Stimulated activated CD4-positive, alpha-beta T cell treated with anti-CD3 and anti-CD28 coated beads, Interleukin-12 subunit alpha, Interleukin-12 subunit beta, amount 100 ng/mL, for 24 hours (primary cell): Measurements from ENCODE around the gene KDELR3.

Experiments used
- DNase-seq, 2 experiments: peaks; one replicate each; pipeline ENCODE4 v3.0.0-alpha.2; 2020; ENCODE audit warnings: low read depth in 2 of 2

KDELR3 gene

DNA sequence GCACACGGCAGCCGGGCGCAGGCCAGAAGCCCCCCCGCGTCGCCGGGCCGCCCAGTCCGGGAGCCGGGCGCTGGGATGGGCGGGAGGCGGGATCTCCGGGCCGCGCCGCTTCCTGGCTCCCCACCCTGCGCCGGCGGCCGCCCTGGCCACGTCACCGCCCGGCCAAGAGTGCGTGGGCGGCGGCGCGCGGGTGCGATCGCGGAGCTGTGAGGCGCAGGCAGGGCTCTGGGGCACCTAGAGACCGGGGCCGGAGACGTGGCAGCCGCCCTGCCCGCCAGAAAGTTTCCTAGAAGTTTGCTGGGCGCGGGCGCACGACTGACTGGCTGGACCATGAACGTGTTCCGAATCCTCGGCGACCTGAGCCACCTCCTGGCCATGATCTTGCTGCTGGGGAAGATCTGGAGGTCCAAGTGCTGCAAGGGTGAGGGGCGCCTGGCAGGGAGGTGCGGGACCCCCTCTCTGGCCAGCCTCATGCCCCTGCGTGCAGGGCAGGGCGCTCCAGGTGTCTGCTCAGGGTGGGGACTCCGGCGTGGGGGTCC lies at the start of gene KDELR3:
Gene KDELR3 (plus strand): TSS at position 193 of the 539 bp plus-strand sequence. CDS start 138 bp downstream, at position 331.
- peak; percentile 20 to 61 for DNase-seq

DNA sequence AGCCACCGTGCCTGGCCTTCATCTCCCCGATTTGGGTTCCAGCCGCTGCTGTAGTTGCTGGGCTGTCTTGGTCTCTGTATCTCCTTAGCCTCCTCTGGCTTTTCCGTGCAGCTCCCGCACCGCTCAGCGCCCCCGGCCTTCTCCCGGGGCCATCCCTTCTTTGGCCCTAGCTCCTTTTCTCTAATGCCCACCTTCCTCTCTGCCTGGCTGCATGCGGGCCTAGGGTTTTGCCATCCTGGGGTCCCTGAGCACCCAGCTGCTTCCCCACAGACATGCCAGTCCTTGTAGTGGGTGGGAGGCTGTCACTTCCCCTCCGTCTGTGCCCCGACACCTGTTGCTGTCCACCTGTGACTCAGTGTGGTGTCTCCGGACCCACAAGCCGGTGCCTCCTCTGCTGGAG lies 49.3 kb upstream of the KDELR3 start:
- DNase-seq: no peak

DNA sequence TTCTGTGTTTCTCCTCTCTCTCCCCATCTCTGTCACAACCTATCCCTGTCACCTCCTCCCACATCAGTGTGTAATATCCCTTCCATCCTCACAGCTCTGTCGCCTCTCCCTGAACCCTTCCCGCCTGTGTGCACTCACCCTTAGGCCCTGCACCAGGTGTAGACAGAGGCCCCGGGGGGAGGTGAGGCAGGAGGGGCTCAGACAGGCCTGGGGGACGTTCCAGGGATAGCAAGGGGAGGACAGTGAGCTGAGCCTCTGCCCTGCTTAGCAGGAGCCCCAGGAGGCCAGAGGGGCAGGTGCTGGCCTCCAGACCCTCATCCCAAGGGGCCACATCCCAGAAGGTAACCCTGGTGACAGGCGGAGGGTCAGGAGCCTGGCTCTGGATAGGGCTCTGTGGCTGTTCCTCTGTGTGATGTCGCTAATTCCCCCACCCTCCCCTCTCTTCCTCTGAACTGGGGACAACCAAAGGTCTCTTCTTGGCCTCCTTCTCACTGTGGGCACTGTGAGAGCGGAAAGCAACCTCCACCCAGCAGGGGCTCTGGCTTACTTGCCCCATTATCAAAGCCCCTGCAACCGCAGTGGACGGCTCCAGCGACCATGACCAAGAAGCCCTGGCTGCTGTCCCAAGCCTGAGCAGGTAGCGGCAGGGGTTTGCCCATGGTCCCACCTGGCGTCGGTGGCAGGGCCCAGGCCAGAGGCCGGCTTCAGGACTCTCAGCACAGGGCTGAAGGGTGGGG lies 48.6 kb upstream of the KDELR3 start:
- DNase-seq: no peak

DNA sequence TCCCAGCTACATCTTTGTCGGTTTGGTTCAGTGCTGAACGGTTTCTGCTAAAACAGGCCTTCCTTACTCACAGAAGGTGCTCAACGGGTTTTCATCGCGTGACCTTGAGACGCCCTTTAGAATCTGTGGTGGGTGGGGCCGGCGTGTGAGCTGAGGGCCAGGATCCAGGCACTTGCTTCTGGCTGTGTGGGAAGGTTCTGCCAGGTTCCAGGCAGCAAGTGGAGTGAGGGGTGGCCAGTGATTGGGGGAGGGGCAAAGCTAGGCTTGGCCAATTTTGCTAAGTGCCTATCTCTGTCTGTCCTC lies 48.1 kb upstream of the KDELR3 start:
- no peak for DNase-seq

DNA sequence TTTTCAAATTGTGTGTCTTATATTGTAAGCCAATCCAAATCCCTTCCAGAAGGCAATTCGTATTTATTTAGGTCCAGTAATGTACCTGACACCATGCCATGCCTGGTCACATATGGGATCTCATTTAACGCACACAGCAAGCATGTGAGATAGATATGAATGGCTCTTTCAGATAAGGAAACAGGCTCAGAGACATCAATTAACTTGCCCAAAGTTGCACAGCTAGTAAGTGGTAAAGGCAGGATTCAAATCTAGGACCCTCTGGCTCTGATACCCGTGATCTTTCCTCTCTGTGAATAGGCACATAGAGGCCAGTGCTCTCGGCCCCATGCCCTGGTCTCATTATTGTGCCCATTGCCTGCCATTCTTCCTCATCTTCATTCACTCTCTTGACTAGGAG lies 47.2 kb upstream of the KDELR3 start:
- no peak for DNase-seq

DNA sequence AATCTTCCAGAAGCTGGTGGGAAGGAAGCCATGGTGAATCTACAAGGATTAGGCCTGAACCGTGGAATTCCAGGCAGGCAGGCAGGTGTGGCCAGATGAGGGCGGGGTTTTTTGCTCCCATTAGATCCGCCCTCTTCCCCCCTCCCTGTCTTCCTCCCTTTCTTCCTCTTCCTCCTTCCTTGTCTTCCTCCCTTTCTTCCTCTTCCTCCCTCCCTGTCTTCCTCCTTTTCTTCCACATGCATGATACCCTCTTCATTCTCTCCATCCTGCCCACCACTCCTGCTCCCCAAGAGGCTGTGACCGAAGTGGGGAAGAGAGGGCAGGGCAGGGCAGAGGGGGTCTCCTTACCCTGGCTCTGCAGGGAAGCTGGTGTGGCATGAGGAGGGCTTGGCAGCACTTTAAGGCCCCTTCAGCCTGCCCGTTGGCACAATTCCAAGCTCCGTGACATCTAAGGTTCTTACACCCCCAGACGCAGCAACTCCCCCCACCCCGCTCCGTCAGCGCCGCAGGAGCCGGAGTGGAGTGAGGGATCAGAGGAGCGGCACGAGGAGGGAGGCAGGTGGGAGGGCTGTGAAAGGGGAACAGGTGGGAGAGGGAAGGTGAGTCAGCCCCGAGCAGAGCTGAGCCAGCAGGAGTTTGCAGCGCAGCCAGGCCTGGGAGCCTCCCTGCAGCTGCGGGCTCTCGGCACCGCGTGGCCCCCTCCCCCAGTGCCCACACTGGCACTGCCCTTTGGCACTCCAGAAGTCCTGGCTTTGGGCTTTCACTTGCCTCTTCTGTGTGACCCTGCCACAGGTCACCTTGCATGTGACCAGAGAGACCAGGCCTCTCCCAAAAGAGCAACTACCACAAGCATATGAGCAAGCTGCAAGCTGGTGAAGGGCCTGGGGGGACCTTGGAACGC lies 45.0 kb upstream of the KDELR3 start:
- DNase-seq: no peak

DNA sequence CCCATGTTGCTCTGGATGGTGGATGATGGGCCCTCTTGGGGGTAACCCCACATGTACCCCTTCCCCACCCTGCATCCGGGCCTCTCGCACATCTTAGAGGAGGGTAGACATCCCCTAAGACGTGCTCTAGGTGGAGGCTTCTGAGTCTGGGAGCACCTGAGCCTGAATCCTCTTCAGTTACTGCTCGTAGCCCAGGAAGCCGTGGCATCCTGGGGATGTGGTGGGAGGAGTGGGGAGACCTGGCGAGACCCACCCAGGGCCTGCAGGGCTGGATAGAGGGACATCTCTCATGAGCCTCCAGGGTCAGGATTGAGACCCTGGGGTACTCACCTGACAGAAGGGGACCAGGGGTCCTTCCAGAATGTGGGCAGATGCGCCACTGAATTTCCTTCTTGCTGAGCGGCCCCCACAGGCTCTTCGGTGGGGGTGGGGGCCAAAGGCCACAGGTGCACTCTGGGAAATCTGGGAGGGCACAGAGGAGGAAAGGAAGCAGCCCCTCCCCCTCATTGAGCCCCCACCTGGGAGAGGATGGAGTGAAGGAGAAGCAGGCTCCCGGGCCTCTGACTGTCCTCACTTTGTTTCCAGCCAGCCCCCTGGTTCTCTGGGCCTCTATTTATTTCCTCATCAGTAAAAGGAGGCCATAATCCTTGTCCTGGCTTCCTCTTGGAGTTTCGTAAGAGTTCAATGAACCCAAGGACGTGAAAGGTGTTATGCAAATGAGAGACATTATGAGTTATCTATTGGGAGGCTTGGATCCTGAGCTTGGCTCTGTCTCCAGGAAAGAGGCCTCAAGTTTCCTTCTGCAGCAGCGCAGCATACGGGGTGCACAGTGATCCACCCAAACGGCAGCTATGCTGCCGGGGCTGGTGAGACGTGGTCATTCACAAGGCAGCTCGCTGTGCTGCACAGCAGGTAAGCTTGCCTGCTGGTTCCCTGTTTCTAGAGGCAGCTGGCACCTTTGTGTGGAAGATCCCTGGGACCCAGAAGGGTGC lies 44.1 kb upstream of the KDELR3 start:
- no peak for DNase-seq

DNA sequence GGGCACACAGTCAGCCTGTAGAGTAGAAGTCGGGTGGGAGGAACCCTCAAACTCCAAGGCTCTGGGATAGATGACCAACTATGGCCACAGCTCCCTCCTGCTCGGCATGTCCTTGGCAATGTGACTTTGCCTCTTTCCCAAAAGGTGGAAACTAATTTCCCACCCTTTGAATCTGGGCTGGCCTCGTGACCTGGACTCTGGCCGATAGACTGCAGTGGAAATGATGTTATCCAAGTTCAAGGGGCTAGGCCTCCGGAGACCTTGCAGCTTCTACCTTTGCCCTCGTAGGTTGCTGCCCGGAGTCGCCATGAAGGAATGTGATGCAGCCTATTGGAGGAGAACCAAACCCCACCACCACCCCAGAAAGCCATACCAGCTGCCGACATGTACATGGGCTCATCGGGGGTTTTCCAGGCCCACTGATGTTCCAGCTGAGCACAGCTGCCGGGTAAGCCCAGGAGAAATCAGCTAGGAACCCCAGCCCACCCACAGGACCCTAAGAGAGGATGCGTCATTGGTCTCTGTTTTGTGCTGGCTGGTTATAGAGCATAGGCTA lies 43.3 kb upstream of the KDELR3 start:
- DNase-seq: no peak

DNA sequence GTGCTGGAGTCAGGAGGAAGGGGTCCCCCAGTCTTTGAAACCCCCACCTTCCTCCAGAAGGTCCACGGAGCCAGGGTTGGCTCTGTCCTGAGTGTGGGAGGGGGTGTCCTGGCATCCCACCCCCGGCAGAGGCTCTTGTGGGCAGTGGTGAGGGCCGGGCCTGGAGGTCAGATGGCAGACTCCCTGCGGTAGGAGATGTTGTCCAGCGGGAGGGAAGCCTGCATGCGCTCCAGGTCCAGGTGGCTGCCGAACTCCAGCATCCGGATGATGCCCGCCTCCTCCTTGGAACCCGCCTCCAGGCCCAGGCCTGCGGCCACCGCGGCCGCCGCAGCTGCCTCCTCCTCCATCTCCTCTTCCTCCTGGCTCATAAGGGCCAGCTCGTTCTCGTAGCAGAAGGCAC lies 41.3 kb upstream of the KDELR3 start:
- no peak for DNase-seq

DNA sequence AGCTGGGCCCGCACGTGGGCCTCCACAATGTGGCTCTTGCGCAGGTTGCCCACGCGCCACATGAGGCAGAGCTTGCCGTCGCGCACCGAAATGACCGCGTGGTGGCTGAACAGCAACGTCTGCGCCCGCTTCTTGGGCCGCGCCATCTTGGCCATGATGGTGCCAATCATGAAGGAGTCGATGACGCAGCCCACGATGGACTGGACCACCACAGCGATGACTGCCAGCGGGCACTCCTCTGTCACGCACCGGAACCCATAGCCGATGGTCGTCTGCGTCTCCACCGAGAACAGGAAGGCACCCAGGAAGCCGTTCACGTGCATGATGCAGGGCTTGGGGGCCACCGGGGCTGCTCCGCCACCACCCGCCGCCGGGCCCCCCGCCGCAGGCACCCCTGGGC lies 40.4 kb upstream of the KDELR3 start:
- no peak for DNase-seq

DNA sequence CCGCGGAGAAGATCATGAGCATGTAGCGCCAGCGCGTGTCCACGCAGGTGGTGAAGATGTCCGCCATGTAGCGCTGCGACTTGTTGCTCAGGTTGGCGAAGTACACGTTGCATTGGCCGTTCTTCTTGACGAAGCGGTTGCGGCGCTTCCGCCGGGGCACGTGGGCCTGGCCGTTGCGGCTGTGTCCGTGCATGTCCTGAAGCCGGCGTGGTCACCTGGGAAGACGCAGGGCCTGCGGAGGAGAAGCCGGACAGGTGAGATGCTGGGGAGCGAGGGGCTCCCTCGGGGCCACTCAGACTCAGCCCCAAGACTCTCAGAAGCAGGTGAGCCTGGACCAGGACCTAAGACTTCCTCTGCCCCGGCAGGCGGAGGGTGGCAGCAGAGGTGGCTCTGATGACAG lies 40.0 kb upstream of the KDELR3 start:
- DNase-seq: no peak

DNA sequence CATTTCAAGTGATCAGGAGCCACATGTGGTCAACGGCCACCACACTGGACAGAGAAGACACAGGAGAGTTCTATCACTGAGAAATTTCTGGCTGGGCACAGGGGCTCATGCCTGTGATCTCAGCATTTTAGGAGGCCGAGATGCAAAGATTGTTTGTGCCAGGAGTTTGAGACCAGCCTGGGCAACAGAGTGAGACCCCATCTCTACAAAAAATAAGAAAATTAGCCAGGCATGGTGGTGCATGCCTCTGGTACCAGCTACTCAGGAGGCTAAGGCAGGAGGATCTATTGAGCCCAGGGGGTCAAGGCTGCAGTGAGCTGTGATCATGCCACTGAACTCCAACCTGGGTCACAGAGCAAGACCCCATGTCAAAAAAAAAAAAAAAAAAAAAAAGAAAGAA lies 39.2 kb upstream of the KDELR3 start:
- no peak for DNase-seq

DNA sequence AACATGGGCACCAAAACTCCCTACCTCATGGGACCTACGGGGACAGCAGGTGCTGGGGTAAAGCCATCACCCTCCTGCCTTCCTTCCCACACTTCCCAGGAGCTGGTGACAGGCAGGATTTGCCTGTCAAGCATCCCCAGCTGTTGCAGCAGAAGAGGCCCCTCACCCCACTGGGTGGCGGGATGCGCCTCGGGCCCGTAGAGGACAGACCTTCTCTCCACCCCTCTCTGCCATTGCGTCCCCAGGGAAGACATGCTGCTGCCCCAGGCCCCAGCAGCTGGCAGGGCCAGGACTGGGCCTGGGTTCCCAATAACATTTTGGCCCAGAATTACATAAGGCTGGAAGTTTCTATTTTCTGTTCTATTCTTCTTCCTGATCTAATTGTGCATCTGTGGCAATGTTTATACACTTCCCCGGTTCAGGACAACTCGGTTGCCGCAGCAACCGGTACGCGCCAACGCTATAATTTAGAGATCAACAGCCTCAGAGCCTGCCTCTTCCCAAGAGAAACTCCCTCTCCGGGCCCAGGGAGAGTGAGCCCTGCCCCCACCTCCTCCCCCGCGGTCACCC lies 38.3 kb upstream of the KDELR3 start:
- DNase-seq: no peak

DNA sequence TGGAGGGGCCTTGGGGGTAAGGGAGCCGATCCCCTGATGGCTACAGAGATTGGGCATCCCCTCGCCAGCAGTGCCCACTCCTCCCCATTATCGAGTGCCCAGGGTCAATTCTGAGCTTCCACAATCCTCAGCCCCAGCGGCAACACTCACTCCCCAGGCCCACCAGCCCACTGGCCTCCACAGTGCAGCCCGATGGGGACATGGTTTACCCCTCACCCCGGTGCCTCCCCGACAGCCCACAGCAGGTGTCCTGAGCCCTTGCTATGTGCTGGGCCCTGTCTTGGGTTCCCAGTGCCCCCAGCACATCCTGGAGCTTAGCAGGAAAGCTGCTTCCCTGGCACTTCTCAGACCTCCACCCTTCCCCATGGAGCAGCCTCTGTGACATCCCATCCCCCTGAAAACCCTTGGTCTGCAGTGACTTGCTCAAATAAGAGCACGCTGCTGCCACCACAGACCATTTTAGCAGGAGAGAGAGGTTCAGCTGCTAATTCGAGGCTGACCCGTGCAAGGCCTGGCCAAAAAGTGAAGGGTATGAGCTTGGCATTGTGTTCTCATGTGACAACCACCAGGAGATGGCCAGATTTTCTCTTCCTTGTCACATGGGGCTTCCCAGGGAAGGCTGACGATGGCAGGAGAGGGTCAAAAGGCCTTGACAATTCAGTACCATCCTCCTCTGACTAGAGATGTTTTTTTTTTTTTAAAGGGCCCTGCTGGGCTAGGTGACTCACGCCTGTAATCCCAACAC lies 36.5 kb upstream of the KDELR3 start:
- no peak for DNase-seq

DNA sequence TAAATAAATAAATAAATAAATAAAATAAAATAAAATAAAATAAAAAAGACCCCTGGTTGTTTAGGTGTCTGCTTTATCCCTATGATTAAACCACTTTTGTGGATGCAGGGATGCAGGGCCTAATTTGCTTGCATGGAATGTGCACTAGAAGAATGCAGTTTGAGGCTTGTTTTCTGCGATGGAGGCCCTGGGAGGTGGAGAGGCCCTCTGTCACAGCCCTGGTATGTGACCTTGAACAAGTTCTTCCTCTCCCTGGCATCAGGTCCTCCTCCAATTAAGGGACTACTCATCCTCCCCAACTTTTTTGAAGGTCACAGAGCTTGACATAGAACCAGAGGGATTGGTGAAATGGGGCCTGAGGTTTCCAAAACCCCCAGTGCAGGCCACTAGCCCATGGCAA lies 35.6 kb upstream of the KDELR3 start:
- no peak for DNase-seq

DNA sequence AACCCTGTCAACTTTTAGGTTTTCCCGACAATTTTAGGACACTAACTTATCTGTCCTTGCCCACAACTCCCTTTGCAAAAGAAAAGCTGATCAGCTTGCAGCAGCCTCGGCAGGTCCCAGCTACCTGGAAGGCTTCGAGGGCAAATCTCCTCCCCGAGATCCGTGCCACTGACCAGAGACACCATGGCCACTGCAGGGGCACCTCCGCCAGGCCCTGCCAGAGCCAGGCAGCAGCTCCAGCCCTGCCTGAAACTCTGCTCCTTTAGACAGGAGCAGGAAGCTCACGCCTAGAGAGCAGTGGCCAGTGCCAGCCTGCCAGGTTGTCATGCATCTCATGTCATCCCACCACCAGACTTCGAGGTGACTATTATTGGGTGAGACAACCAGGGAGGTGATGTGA lies 34.0 kb upstream of the KDELR3 start:
- DNase-seq: no peak

DNA sequence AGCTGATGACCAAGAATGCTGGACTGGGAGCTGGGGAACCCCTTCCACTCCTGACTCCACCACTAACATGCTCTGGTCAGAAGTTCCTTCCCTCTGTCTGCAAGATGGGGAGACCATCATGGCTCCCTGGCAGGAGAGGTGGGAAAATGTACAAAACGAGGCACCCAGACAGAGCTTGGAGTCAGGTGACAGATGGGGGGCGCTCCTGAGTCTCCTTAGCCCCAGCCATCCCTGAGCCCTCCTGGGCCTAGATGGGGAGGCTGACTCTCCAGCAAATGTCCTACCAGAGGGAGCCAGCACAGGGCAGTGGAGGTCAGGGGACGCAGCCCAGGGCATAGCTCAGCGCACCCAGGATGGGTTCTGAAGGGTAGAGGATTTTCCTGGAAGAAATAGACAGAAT lies 32.9 kb upstream of the KDELR3 start:
- no peak for DNase-seq

DNA sequence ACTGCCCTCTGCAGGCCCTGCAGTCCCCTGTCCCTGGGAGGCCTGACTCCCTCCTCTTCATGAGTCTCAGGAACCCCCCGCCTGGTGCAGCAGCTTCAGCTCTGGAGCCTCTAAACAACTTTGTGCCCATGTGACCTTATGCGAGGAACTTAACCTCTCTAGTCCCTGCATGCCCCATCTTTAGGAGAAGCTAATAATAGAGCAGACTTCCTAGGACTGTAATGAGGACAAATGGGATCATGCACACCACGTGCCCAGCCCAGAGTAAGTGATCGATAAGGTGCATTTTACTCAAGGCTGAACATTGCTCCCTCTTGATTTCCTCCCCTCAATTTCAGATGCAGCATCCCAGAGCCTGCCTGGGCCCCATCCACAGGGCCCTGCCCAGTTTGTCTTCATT lies 31.9 kb upstream of the KDELR3 start:
- no peak for DNase-seq

DNA sequence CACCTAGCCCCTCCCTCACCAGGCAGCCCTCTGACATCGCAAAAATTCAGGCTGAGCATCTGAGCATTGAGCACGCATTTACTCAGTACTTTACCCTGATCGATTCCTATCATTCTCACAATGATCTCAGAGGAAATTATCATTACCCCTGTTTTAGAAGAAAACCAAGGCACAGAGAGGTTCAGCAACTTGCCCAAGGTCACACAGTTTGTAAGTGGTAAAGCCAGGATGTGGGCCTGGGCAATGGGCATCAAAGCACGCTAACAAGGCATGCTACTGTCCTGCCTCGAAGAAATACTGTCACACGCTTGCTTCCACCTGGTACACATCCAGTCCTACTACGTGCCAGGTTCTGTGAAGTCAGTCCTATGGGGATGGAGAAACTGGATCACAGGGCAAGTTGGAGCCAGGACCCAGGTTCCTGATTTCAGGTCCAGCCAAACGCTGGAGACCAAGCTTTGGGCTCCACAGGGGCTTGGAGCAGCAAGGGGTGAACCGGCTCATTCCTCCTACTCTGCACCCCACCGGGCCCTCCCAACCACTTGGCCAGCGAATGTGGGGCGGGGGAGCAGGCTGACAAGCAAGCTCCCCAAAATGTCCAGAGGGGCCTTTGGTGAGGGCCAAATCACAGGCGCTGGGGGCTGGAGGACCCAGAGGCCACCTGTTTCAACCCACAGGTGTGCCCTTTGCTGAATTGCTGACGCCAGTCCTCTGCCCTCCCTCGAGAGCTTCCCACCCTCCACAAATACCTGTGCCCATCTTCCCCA lies 31.1 kb upstream of the KDELR3 start:
- DNase-seq: no peak

DNA sequence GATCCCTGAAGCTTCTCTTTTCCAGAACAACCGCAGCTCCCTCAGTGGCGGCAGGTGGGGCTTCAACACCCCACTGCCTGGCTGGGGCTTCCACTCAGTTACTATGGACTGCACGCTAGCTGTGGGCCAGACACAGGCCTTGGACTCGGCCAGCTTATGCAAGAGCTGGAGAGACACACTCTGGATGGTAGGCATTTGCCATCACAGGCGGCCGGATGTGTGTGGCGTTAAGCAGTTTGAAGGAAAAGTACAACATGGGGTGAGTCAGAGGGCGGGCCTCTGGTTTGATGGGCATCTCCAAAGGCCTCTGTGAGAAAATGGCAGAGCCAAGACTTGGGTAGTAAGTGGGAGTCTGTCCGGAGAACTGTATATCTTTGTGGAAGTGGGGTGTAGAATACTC lies 30.5 kb upstream of the KDELR3 start:
- DNase-seq: no peak
